Germinal center (tissue), 1 donor: ENCODE measurements around the gene BCORL1.

Experiments
- DNase-seq: peaks from one replicate; pipeline ENCODE4 v3.0.0; 2012; ENCODE audit warnings: mixed read lengths, low spot score

Gene BCORL1

GRCh38 chrX:130097507-130098209, 115.2 kb downstream of the BCORL1 start:
- DNase-seq: no peak

GRCh38 chrX:130098210-130098552, 115.7 kb downstream of the BCORL1 start:
- DNase-seq: no peak

GRCh38 chrX:130100180-130100579, 117.7 kb downstream of the BCORL1 start:
- DNase-seq: no peak

GRCh38 chrX:130103605-130104004, 121.2 kb downstream of the BCORL1 start:
- DNase-seq: no peak

GRCh38 chrX:130105244-130105643, 122.8 kb downstream of the BCORL1 start:
- DNase-seq: no peak

- no peak for DNase-seq
These were observed 123.6 kb downstream of the BCORL1 start for GRCh38 chrX:130106071-130106470.
